Endothelial cell of umbilical vein (primary cell): ENCODE data around the gene IL18. TPM values are rescaled to one million over a fixed set of nuclear protein-coding genes. Genes with fewer than 3 reads are reported as not detected.

Experiments
- BruUV-seq: library from RNA; stranded (reverse); fragments of 400-500 nt; replicated peaks from 2 replicates; lab custom pipeline; 2021; lab: Mats Ljungman, UMichigan
- CTCF ChIA-PET: fragments of 300-600, 350-600 bp; sonication (Branson Sonifier 250); formaldehyde crosslinking; loops from one replicate; lab custom pipeline; 2021; ENCODE audit warnings: antibody characterized with exemption, inconsistent platforms; lab: Charles Lee
- POLR2A ChIA-PET: fragments of 300-600, 350-600 bp; sonication (Branson Sonifier 250); formaldehyde crosslinking; loops from one replicate; lab custom pipeline; 2021; ENCODE audit warnings: antibody characterized with exemption, inconsistent platforms; lab: Charles Lee
- DNase-seq: peaks from one replicate; pipeline ENCODE4 v3.0.0-alpha.2; 2011; ENCODE audit warnings: low read depth, low spot score
- FAIRE-seq: peaks from 2 replicates; lab custom pipeline; 2011; peaks lifted over from hg19 to GRCh38; lab: Jason Lieb, UNC
- H2AFZ ChIP-seq: 2 replicates; pipeline ENCODE4 v1.6.0; 2012; ENCODE audit warnings: low read depth, low read length, control low read depth, inconsistent platforms
- H3K27ac ChIP-seq: 2 replicates; pipeline ENCODE4 v1.5.1; 2011; ENCODE audit warnings: low read depth, mild to moderate bottlenecking, control low read depth, low read length, moderate library complexity; ENCODE audit not compliant: insufficient read depth
- H3K27me3 ChIP-seq, 2 experiments: 2 replicates each; pipeline versions ENCODE4 v1.6.0 to v1.6.1; 2011; ENCODE audit warnings: low read length in 2 of 2, mixed read lengths in 1 of 2; ENCODE audit not compliant: control insufficient read depth in 2 of 2, insufficient read depth in 2 of 2
- H3K36me3 ChIP-seq, 2 experiments: 2 replicates in 1 of 2; 3 replicates in 1 of 2; pipeline ENCODE4 v1.5.1; 2011; ENCODE audit warnings: low read length in 2 of 2, mild to moderate bottlenecking in 1 of 2, moderate library complexity in 1 of 2; ENCODE audit not compliant: control insufficient read depth in 2 of 2, insufficient read depth in 2 of 2; ENCODE audit errors: extremely low read depth in 1 of 2
- H3K4me1 ChIP-seq: 3 replicates; pipeline ENCODE4 v1.5.1; 2011; ENCODE audit warnings: mild to moderate bottlenecking, low read length; ENCODE audit not compliant: control insufficient read depth, insufficient read depth; ENCODE audit errors: extremely low read depth
- H3K4me2 ChIP-seq: 2 replicates; pipeline ENCODE4 v1.6.1; 2011; ENCODE audit warnings: low read length, control low read depth, mixed read lengths; ENCODE audit not compliant: insufficient read depth
- H3K4me3 ChIP-seq, 3 experiments: fragments of 200-600 bp in 1 of 3; sonication (generic), shearing (Covaris generic) in 1 of 3; replicated peaks in 1 of 3; 2 replicates each; pipeline ENCODE4 v1.5.1; 2011 to 2016; ENCODE audit warnings: control low read depth in 3 of 3, low read length in 3 of 3, mild to moderate bottlenecking in 2 of 3, inconsistent platforms in 1 of 3, low read depth in 1 of 3, moderate library complexity in 1 of 3; ENCODE audit not compliant: insufficient read depth in 1 of 3
- H3K79me2 ChIP-seq: 2 replicates; pipeline ENCODE4 v1.6.0; 2012; ENCODE audit warnings: low read length, inconsistent platforms; ENCODE audit not compliant: control insufficient read depth, insufficient read depth
- H3K9ac ChIP-seq: replicated peaks from 2 replicates; pipeline ENCODE3; 2011; ENCODE audit warnings: low read length, control low read depth; ENCODE audit not compliant: insufficient read depth; ENCODE audit errors: extremely low read depth
- H3K9me1 ChIP-seq: replicated peaks from 3 replicates; pipeline ENCODE4 v1.6.0; 2011; ENCODE audit warnings: mild to moderate bottlenecking, low read length; ENCODE audit not compliant: control insufficient read depth, insufficient read depth; ENCODE audit errors: extremely low read depth
- H3K9me3 ChIP-seq: replicated peaks from 2 replicates; pipeline ENCODE4 v1.5.1; 2012; ENCODE audit warnings: low read length, inconsistent platforms; ENCODE audit not compliant: control insufficient read depth, insufficient read depth
- H4K20me1 ChIP-seq: replicated peaks from 2 replicates; pipeline ENCODE3; 2011; ENCODE audit warnings: mild to moderate bottlenecking, low read length; ENCODE audit not compliant: control insufficient read depth, insufficient read depth; ENCODE audit errors: extremely low read depth
- EZH2 ChIP-seq: IDR thresholded peaks from 2 replicates; pipeline ENCODE4 v1.6.1; 2012; ENCODE audit warnings: borderline replicate concordance, low read depth, mild to moderate bottlenecking, moderate library complexity, low read length, inconsistent platforms; ENCODE audit not compliant: severe bottlenecking
- FOS ChIP-seq: IDR thresholded peaks from 2 replicates; pipeline ENCODE4 v1.6.1; 2011; ENCODE audit warnings: mild to moderate bottlenecking, low read length, moderate library complexity, borderline replicate concordance; ENCODE audit not compliant: insufficient read depth
- GATA2 ChIP-seq: IDR thresholded peaks from 2 replicates; pipeline ENCODE4 v1.7.0; 2011; ENCODE audit warnings: low read depth, mild to moderate bottlenecking, moderate library complexity, mixed read lengths, low read length; ENCODE audit not compliant: insufficient read length, insufficient read depth
- JUN ChIP-seq: IDR thresholded peaks from 2 replicates; pipeline ENCODE4 v1.6.1; 2011; ENCODE audit warnings: borderline replicate concordance, low read depth; ENCODE audit not compliant: insufficient read length, insufficient read depth
- MYC ChIP-seq: IDR thresholded peaks from one replicate; pipeline ENCODE4 v1.6.1; 2011; ENCODE audit warnings: mild to moderate bottlenecking, low read depth, low read length
- POLR2A ChIP-seq: IDR thresholded peaks from 2 replicates; pipeline ENCODE4 v1.6.1; 2012; ENCODE audit warnings: low read depth, mild to moderate bottlenecking, control low read depth, low read length
- POLR2AphosphoS5 ChIP-seq: IDR thresholded peaks from 2 replicates; pipeline ENCODE4 v1.6.1; 2012; ENCODE audit warnings: low read depth, mild to moderate bottlenecking, control low read depth, low read length, moderate library complexity; ENCODE audit not compliant: insufficient read depth
- dilution Hi-C: fragments of 300-500 bp; cut with MboI; formaldehyde crosslinking; loops from one replicate; pipeline ENCODE4 v1.15.0; 2019; ENCODE audit warnings: low sequenced_read_pairs; ENCODE audit not compliant: extremely low pct_ligation_motif_present
- intact Hi-C: fragments of 100-400 bp; cut with micrococcal nuclease; formaldehyde crosslinking; loops from one replicate; pipeline ENCODE4 v1.10.0; 2022
- polyA plus RNA-seq, 4 experiments: library from polyadenylated mRNA; depleted of rRNA in 3 of 4; stranded (reverse) in 3 of 4; unstranded in 1 of 4; fragments of >200 nt; gene quantifications; 2 replicates each; pipeline versions ENCODE4 v1.2.1 to v1.2.3, GENCODE V29; 2011 to 2012; ENCODE audit warnings: missing spikeins in 1 of 4
- total RNA-seq: library from RNA; stranded (reverse); gene quantifications from 2 replicates; pipeline ENCODE4 v1.2.3, GENCODE V29; 2021
- TF ChIP-seq, protein P1 (sequence below): IDR thresholded peaks from 2 replicates; pipeline ENCODE4 v1.6.1; 2011; ENCODE audit not compliant: insufficient read depth, insufficient read length
- TF ChIP-seq, protein P2 (sequence below), 2 donors: IDR thresholded peaks; 1 replicate in 1 of 2; 2 replicates in 1 of 2; pipeline ENCODE4 v1.5.1; 2011; ENCODE audit warnings: low read length in 2 of 2, mild to moderate bottlenecking in 2 of 2, moderate library complexity in 2 of 2, control low read depth in 1 of 2, inconsistent platforms in 1 of 2, low read depth in 1 of 2; ENCODE audit not compliant: insufficient read depth in 1 of 2; ENCODE audit errors: extremely low read depth in 1 of 2

The IL18 gene
- total and polyA plus RNA-seq, 2 donors (not counting 3 experiments of a cell fraction or from before 2014, with no cell fraction given): 0.73 to 1.5 TPM

DNA sequence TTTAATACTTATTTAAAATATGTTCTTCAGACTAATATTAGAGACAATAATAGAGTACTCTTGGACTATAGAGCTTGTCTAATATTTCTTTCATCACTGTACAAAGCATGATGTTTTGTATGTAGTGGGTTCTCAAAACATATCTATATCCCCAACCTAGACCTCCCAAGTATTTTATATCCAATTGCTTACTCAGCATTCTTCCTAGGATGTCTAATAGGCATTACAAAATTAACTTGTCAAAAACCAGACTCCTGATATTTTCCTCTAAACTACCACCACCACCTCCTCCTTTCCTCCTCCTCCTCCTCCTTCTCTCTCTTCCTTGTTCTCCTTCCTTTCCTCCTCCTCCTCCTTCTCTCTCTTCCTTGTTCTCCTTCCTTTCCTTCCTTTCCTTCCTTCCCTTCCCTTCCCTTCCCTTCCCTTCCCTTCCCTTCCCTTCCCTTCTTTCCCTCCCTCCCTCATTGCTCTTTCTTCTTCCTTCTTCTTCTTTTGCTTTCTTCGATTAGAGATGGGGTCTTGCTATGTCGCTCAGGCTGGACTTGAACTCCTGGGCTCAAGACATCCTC lies 32.7 kb upstream of the IL18 start:
- Histone ChIP-seq H2AFZ (no peak overlapping the region), H3K27me3 (peaks cover 0 to 2% of the 10 kb centered on the region in 2 experiments), H4K20me1 (no peaks in the 10 kb centered on the region), H3K27ac (no peak overlapping the region), H3K79me2 (no peaks in the 10 kb centered on the region), H3K4me3 (no peak overlapping the region), H3K4me1 (no peaks in the 10 kb centered on the region), H3K4me2 (no peak overlapping the region), H3K9me3 (no peaks in the 10 kb centered on the region), H3K9ac (no peak overlapping the region), H3K9me1 (no peaks in the 10 kb centered on the region), H3K36me3 (no peaks in the 10 kb centered on the region)
- POLR2A ChIA-PET: no interaction called here
- no peak for TF ChIP-seq JUN
- no peak for TF ChIP-seq POLR2AphosphoS5
- no peak for TF ChIP-seq POLR2A
- TF ChIP-seq EZH2: no peak
- TF ChIP-seq GATA2: no peak
- TF ChIP-seq, protein P1, sequence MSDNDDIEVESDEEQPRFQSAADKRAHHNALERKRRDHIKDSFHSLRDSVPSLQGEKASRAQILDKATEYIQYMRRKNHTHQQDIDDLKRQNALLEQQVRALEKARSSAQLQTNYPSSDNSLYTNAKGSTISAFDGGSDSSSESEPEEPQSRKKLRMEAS: no peak
- no peak for TF ChIP-seq MYC
- TF ChIP-seq, protein P2, sequence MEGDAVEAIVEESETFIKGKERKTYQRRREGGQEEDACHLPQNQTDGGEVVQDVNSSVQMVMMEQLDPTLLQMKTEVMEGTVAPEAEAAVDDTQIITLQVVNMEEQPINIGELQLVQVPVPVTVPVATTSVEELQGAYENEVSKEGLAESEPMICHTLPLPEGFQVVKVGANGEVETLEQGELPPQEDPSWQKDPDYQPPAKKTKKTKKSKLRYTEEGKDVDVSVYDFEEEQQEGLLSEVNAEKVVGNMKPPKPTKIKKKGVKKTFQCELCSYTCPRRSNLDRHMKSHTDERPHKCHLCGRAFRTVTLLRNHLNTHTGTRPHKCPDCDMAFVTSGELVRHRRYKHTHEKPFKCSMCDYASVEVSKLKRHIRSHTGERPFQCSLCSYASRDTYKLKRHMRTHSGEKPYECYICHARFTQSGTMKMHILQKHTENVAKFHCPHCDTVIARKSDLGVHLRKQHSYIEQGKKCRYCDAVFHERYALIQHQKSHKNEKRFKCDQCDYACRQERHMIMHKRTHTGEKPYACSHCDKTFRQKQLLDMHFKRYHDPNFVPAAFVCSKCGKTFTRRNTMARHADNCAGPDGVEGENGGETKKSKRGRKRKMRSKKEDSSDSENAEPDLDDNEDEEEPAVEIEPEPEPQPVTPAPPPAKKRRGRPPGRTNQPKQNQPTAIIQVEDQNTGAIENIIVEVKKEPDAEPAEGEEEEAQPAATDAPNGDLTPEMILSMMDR (IDR thresholded peaks at IDR 0.05; ENCODE audit: extremely low read depth in 1 of 2, insufficient read depth in 1 of 2, low read depth in 1 of 2, low read length in 2 of 2): no peak
- TF ChIP-seq FOS: no peak
- DNase-seq (no peak), FAIRE-seq (no peak)
- CTCF ChIA-PET: interaction anchor here (0.6 kb wide), 1 partner anchor 86 kb away, joined by 3 read pairs; no protein-coding TSS in a partner anchor
- no TSS peak for BruUV-seq
- intact Hi-C loops (no loop called here), dilution Hi-C loops (no loop called here)
